Measurements from ENCODE around the gene PLK1. TPM values are rescaled to one million over a fixed set of nuclear protein-coding genes. Genes with fewer than 3 reads are reported as not detected.

PLK1 gene
- total and polyA plus RNA-seq, 2 of the 4 experiments (the other 2 are of a cell fraction), result 19.4 to 59.0 TPM

GRCh38 chr16:23700093-23700492 is 21.4 kb downstream of the PLK1 start:
- ATAC-seq (ENCODE audit: low read depth), result no peak
- no peaks in the 10 kb centered on the region for H3K79me1 ChIP-seq (ENCODE audit: low read depth in 1 of 2, low read length in 2 of 2)
- intact Hi-C loops (cut with micrococcal nuclease) (no loop called here), in situ Hi-C loops (cut with MboI; ENCODE audit: low sequenced_read_pairs) (no loop called here), dilution Hi-C loops (cut with HindIII; ENCODE audit: low sequenced_read_pairs, unreplicated experiment) (no loop called here)
- DNase-seq, result no peak
- CTCF ChIA-PET, result interaction anchor here (0.8 to 1.3 kb wide), 2 partner anchors 9 to 28 kb away, joined by 3 to 4 read pairs; no protein-coding TSS in a partner anchor
- H3K4me1 ChIP-seq (ENCODE audit: control insufficient read depth, insufficient read depth, low read length), result peaks cover 2% of the 10 kb centered on the region
- BruUV-seq (replicated peaks), result no TSS peak
- H3K56ac ChIP-seq (ENCODE audit: extremely low read depth, insufficient read depth, low read length), result no peak overlapping the region
- H3K4ac ChIP-seq (ENCODE audit: low read depth, low read length), result no peak overlapping the region
- WGBS, 2 experiments (ENCODE audit: extremely low coverage in 2 of 2, insufficient read length in 1 of 2), result no CpG with 5 or more reads among the region's 2 CpGs
- H4K91ac ChIP-seq (ENCODE audit: insufficient read depth, low read depth, low read length), result no peak overlapping the region
- TF ChIP-seq RAD21 (IDR thresholded peaks at IDR 0.05; ENCODE audit: low read length) (no peak), POLR2A (IDR thresholded peaks at IDR 0.05; ENCODE audit: low read depth, low read length) (no peak), NFE2L2 (IDR thresholded peaks at IDR 0.05; ENCODE audit: low read depth, low read length) (no peak), RCOR1 (IDR thresholded peaks at IDR 0.05; ENCODE audit: insufficient replicate concordance, low read length) (no peak), MXI1 (IDR thresholded peaks at IDR 0.05; ENCODE audit: borderline replicate concordance, low read depth, low read length) (no peak), SMC3 (IDR thresholded peaks at IDR 0.05; ENCODE audit: low read depth, low read length) (no peak), CEBPB (IDR thresholded peaks at IDR 0.05; ENCODE audit: low read depth, low read length) (no peak), ELK1 (IDR thresholded peaks at IDR 0.05; ENCODE audit: borderline replicate concordance, low read depth, low read length) (no peak), RFX5 (IDR thresholded peaks at IDR 0.05; ENCODE audit: low read depth, low read length) (no peak), MAZ (IDR thresholded peaks at IDR 0.05; ENCODE audit: borderline replicate concordance, low read depth, low read length) (no peak), MAFK (IDR thresholded peaks at IDR 0.05; ENCODE audit: low read depth, low read length) (no peak), CHD1 (IDR thresholded peaks at IDR 0.05; ENCODE audit: low read depth, low read length) (no peak), CTCF (conservative IDR thresholded peaks at IDR 0.05; ENCODE audit: low read depth, low read length) (no peak), USF2 (IDR thresholded peaks at IDR 0.05; ENCODE audit: low read depth, low read length) (no peak), FOS (IDR thresholded peaks at IDR 0.05; ENCODE audit: low read depth, low read length) (no peak), BHLHE40 (IDR thresholded peaks at IDR 0.05; ENCODE audit: low read depth, low read length) (no peak)
- no peak overlapping the region for H4K8ac ChIP-seq (ENCODE audit: low read depth in 2 of 2, low read length in 2 of 2)
- H3K18ac ChIP-seq (ENCODE audit: low read depth, low read length), result no peak overlapping the region
- no peak overlapping the region for H3K4me3 ChIP-seq (ENCODE audit: insufficient read depth, low read depth, low read length)
- H4K5ac ChIP-seq (ENCODE audit: low read depth, low read length), result no peak overlapping the region
- H3K4me2 ChIP-seq (ENCODE audit: low read depth, low read length), result no peak overlapping the region
- no peak overlapping the region for H2BK20ac ChIP-seq (ENCODE audit: low read depth, low read length)
- no peak overlapping the region for H3K23ac ChIP-seq (ENCODE audit: low read depth, low read length)
- H4K20me1 ChIP-seq (ENCODE audit: insufficient read depth, low read length), result no peaks in the 10 kb centered on the region
- no peak overlapping the region for H2AK5ac ChIP-seq (ENCODE audit: low read depth, low read length)
- 0 out of 2 replicates have a peak, but pooled peaks cover 2% of the 10 kb centered on the region for H3K9me3 ChIP-seq (ENCODE audit: control insufficient read depth, insufficient read depth, low read length)
- H3K9ac ChIP-seq (ENCODE audit: low read depth, low read length), result no peak overlapping the region
- H2BK5ac ChIP-seq (ENCODE audit: low read depth, low read length, poor library complexity, severe bottlenecking), result no peak overlapping the region
- H2AK9ac ChIP-seq (replicated peaks; ENCODE audit: low read depth, low read length, poor library complexity), result no peak overlapping the region
- no peak overlapping the region for H2AFZ ChIP-seq (replicated peaks; ENCODE audit: low read length, poor library complexity)
- POLR2A ChIA-PET (ENCODE audit: unreplicated experiment), result no interaction called here
- H3K9me1 ChIP-seq (ENCODE audit: insufficient read depth, low read length), result no peaks in the 10 kb centered on the region; the same call in 1 of the 2 replicates
- H3K27me3 ChIP-seq (ENCODE audit: control insufficient read depth, insufficient read depth, low read length), result no peaks in the 10 kb centered on the region; the same call in 1 of the 2 replicates
- H2BK120ac ChIP-seq (ENCODE audit: low read depth, low read length), result no peak overlapping the region
- no peak overlapping the region for H2BK15ac ChIP-seq (ENCODE audit: low read depth, low read length)
- H3K27ac ChIP-seq (ENCODE audit: insufficient read depth, low read length), result no peak overlapping the region
- no peaks in the 10 kb centered on the region for H3K36me3 ChIP-seq (ENCODE audit: control insufficient read depth, insufficient read depth, low read length)
- H3K14ac ChIP-seq (replicated peaks; ENCODE audit: low read depth, low read length), result no peak overlapping the region

Measured in IMR-90 (cell line).